Mucosa of rectum (tissue), 2 donors: ENCODE data around the gene RCVRN.

ENCODE experiments used
- H3K27ac ChIP-seq, 2 donors: one replicate each; pipeline ENCODE4 v1.7.0; 2013; ENCODE audit warnings: inconsistent platforms in 2 of 2, low read depth in 2 of 2, low read length in 2 of 2
- H3K27me3 ChIP-seq, 2 donors: one replicate each; pipeline ENCODE4 v1.7.0; 2013; ENCODE audit warnings: low read length in 2 of 2; ENCODE audit not compliant: control insufficient read depth in 2 of 2, insufficient read depth in 2 of 2
- H3K36me3 ChIP-seq, 2 donors: one replicate each; pipeline ENCODE4 v1.7.0; 2013; ENCODE audit warnings: low read length in 2 of 2; ENCODE audit not compliant: control insufficient read depth in 2 of 2, insufficient read depth in 2 of 2
- H3K4me1 ChIP-seq, 2 donors: one replicate each; pipeline ENCODE4 v1.7.0; 2013; ENCODE audit warnings: low read length in 2 of 2, mild to moderate bottlenecking in 1 of 2; ENCODE audit not compliant: control insufficient read depth in 2 of 2, insufficient read depth in 2 of 2
- H3K4me3 ChIP-seq, 2 donors: one replicate each; pipeline ENCODE4 v1.7.0; 2013; ENCODE audit warnings: low read length in 2 of 2
- H3K9ac ChIP-seq, 2 donors: one replicate each; pipeline ENCODE4 v1.7.0; 2013; ENCODE audit warnings: low read length in 2 of 2, low read depth in 1 of 2, mild to moderate bottlenecking in 1 of 2
- H3K9me3 ChIP-seq, 2 donors: one replicate each; pipeline ENCODE4 v1.7.0; 2013; ENCODE audit warnings: low read length in 2 of 2; ENCODE audit not compliant: control insufficient read depth in 2 of 2
- donor health status: healthy.
- donor health status: Normal muscosa, but diverticular disease.

The RCVRN gene

DNA sequence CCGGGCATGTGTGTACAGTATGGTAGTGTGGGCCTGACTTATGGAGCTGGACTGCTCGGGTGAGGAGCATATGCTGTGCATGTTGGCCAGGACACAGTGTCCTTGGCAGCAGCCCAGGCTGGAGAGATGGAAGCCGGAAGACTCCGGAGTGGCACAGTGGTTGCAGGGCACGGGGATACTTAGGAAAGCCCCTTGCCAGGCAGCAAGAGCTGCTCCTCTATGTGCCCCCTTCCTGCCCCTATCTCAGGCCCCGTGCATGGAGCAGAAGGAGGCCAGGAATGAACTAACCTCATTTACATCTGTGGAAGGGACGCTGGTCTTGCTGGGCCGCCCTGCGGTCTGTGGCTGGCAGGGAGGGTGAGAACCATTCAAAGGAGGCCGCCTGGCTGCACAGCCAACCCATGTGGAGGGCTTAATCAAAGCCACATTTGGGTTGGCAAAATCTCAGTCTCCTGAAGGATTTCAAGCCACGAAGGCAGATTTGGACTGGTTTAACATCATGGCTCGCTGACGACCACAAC lies 32.2 kb upstream of the RCVRN start:
- Histone ChIP-seq H3K9ac (no peak overlapping the region), H3K27me3 (no peaks in the 10 kb centered on the region), H3K9me3 (no peaks in the 10 kb centered on the region), H3K27ac (no peak overlapping the region), H3K36me3 (peaks cover 0 to 10% of the 10 kb centered on the region in 2 donors), H3K4me3 (no peak overlapping the region), H3K4me1 (no peaks in the 10 kb centered on the region)

DNA sequence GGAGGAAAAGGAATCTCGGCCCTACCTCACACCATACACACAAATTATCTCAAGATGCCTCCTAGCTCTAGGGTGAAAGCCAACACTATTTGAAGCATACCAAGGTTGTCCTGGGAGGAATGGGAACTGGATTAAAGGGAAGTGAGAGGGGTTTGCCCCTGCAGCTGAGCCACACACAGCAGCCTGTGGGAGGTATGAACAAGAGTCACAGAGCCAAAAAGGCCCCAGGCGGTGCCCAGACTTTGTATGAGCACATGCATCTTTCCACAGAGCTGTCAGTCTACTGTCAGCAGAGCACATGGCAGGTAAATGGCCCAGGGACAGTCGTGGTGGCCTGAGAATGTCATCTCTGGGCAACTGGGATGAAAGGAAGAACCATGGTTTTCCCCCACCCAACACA lies 31.0 kb upstream of the RCVRN start:
- Histone ChIP-seq H3K4me3 (no peak overlapping the region), H3K4me1 (no peaks in the 10 kb centered on the region), H3K27me3 (no peaks in the 10 kb centered on the region), H3K9ac (no peak overlapping the region), H3K27ac (no peak overlapping the region), H3K36me3 (peaks cover 0 to 3% of the 10 kb centered on the region in 2 donors), H3K9me3 (no peaks in the 10 kb centered on the region)

DNA sequence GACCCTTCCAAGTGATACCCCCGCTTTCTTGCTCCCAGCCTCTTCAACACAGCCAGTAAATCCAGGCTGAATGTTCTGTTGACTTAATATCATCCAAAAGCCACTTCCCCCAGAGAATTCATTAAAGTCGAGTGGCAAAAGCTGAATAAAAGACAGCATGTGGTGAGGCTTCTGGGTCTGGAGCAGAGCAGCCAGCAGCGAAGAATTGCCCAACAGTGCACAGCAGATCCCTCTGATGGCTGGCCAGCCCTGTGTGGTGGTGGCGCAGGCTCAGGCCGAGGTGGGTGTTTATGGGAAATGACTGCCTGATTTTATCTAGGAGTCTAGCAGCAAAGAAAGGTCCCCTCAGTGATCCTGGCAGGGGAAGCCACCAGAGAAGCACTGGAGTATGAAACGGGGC lies 30.3 kb upstream of the RCVRN start:
- no peak overlapping the region for H3K9ac ChIP-seq
- H3K27ac ChIP-seq = no peak overlapping the region
- no peaks in the 10 kb centered on the region for H3K4me1 ChIP-seq
- no peaks in the 10 kb centered on the region for H3K27me3 ChIP-seq
- H3K9me3 ChIP-seq = no peaks in the 10 kb centered on the region
- peaks cover 0 to 2% of the 10 kb centered on the region in 2 donors for H3K36me3 ChIP-seq
- no peak overlapping the region for H3K4me3 ChIP-seq

DNA sequence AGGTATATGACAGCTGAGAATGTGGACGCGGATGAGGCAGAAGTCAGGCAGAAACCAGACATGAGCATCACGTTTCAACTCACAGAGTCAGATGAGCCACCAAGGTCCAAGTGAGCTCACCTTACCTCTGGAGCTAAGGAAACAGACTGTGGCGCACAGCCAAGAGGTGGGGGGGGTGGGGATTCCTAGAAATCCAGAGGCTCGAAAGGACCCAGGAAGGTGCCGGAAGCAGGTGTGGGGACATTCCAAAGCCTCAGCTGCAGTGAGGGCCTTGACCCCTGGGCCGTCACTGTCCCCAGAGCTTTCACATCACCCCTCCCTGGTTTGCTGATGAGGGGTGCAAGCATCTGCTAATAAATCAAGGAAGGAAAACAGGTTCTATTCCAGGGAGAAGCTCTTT lies 29.3 kb upstream of the RCVRN start:
- no peaks in the 10 kb centered on the region for H3K9me3 ChIP-seq
- no peak overlapping the region for H3K9ac ChIP-seq
- H3K27ac ChIP-seq = no peak overlapping the region
- no peaks in the 10 kb centered on the region for H3K36me3 ChIP-seq
- H3K4me3 ChIP-seq = no peak overlapping the region
- no peaks in the 10 kb centered on the region for H3K27me3 ChIP-seq
- H3K4me1 ChIP-seq = no peaks in the 10 kb centered on the region

DNA sequence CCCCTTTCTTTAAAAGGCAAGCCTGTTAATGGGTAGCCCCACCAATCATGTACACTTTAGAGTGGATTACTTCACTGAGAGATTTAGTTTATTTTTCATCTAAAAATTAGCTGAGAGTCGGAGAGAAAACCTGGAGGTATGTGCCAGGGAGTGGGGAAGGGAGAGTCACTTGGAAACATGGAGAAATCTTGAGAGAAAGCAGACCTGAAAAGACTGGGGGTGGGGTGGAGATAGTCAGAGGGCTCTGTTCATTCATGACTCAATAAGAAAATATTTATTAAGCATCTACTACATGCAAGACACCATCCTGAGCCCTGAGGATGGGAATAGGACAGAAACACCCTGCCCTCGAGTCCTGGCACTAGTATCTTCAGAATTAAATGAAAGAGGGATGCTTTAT lies 27.4 kb upstream of the RCVRN start:
- Histone ChIP-seq H3K27ac (no peak overlapping the region), H3K9ac (no peak overlapping the region), H3K4me1 (no peaks in the 10 kb centered on the region), H3K36me3 (no peaks in the 10 kb centered on the region), H3K4me3 (no peak overlapping the region), H3K9me3 (no peaks in the 10 kb centered on the region), H3K27me3 (no peaks in the 10 kb centered on the region)

DNA sequence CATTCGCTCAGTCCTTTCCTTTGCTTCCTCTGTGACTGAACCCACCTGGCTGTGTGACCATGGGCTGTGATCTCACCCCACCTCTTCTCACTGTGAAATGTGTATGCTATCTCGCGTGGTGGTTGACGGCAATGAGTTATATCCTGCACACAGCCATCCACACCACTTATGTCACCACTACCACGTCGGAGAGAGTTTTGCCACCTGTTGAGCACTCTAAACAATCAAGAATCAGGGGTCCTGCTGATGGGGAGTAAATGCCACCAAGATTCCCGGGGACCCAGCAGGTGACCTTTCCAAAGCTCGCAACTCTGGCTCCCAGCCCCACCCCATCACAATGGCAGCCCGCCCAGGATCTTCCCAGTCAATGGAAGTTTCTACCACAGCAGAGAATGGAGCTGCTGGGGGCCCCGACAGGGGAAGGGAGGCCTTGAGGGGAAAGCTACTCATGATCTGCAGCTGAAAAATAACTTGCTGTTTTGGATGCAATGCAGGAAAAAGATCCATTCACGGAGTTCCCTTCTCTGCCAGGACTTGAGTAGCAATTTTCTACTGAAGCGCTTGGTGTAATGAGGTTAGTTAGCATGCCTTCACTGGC lies 26.2 kb upstream of the RCVRN start:
- Histone ChIP-seq H3K4me1 (no peaks in the 10 kb centered on the region), H3K4me3 (no peak overlapping the region), H3K36me3 (no peaks in the 10 kb centered on the region), H3K9me3 (no peaks in the 10 kb centered on the region), H3K27me3 (no peaks in the 10 kb centered on the region), H3K9ac (no peak overlapping the region), H3K27ac (no peak overlapping the region)

DNA sequence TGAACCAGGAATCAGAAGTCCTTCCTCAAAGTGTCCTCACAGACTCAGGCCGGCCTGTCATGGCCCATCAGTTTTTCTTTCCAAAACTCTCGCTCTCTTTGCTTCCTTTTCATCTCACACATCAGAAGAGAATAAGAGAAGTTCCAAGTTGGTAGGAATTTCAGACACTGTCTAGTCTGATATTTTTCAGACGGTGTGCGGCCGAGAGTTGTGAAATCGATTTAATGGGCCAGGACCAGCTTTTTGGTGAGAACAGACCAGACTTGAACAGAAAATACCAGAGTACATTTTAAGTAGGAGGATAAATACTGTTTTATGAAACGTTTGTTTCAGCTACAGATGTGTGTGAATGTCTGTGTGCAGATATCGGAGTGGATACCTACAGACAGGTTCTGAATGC lies 24.8 kb upstream of the RCVRN start:
- Histone ChIP-seq H3K36me3 (no peaks in the 10 kb centered on the region), H3K27ac (no peak overlapping the region), H3K9me3 (no peaks in the 10 kb centered on the region), H3K27me3 (no peaks in the 10 kb centered on the region), H3K9ac (no peak overlapping the region), H3K4me1 (no peaks in the 10 kb centered on the region), H3K4me3 (no peak overlapping the region)

DNA sequence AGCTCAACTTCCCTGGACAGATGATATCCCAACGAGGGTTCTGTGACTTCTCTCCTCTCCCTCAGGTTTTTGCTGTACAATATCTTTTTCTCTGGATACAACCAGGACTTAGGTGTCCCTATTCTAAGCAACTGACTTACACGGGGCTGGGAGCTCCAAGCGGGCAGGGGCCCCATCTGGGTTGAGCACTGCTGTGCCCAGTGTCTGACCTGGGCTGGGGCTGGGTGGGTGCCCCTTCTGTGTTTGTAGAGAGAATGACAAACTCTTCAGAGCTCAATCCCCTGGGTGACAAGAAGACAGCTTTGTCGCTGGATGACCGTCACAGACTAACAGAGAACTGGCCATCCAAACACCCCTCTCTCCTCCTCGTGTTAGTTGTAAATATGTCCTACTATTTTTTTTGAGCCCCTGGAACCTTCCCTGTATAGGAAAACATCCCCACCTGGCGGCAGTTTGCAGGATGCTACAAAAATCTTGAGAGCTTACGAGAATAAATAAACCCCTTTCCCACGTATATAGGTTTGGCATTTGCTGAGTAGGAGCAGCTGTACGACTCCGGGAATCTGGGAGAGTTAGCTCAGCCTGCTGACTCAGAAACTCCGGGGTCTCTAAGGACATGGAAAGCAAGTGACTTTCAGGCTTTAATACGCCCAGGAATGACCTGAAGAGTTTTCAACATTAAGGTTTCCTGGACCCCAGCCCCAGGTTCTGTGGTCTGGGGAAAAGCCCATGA lies 23.7 kb upstream of the RCVRN start:
- H3K36me3 ChIP-seq = no peaks in the 10 kb centered on the region
- H3K9ac ChIP-seq = no peak overlapping the region
- no peak overlapping the region for H3K27ac ChIP-seq
- H3K4me1 ChIP-seq = no peaks in the 10 kb centered on the region
- H3K27me3 ChIP-seq = no peaks in the 10 kb centered on the region
- no peak overlapping the region for H3K4me3 ChIP-seq
- no peaks in the 10 kb centered on the region for H3K9me3 ChIP-seq

DNA sequence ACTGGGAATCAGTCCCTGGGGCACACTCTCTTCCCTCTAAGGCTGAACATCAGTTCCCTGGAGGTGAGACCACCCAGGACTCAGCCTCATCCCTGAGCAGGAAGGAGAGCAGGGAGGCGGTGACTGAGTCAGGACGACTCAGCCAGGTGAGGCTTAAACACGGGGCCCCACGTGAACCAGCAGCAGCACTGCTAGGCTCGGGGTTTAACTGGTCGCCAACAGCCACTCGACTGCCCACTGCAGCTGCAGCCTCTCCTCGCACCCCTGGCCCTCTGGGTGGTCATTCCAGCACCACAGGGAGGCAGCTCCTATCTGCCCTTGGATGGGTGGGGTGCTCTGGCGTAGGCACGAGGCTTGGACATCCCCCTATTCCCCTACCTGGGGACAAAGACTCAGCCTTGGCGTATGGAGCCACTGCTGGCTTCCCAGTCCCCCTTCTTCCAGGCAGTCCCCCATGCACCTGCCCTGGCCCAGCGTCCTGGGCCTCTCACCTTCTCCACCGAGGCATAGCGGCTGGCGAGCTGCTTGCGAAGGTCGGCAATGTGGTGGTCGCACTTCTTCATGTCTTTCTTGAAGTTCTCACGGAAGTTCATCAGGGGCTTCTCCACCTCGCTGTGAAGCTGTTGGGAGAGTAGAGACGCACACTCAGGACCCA lies 21.2 kb upstream of the RCVRN start:
- Histone ChIP-seq H3K27me3 (no peaks in the 10 kb centered on the region), H3K4me3 (no peak overlapping the region), H3K27ac (no peak overlapping the region), H3K9me3 (no peaks in the 10 kb centered on the region), H3K36me3 (no peaks in the 10 kb centered on the region), H3K4me1 (no peaks in the 10 kb centered on the region), H3K9ac (no peak overlapping the region)

DNA sequence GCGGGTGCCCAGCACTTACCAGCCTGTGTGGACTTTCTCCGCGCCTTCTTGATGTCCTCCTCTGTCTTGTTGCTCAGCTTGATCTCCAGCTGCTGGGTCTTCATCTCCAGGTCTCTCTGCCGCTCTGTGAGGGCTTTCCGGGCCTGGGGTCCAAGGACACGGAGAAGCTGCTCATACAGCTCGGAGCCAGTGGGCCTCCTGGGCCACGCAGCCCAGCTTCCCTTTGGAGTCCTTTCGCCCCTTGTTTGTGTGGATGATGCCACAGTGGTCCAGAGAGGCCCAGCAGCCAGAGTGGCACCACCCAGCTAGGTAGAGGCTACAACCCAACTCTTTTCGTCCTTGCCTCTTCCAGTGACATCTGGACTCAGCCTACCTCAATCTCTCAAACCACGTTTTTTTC lies 20.4 kb upstream of the RCVRN start:
- Histone ChIP-seq H3K4me3 (no peak overlapping the region), H3K27ac (no peak overlapping the region), H3K27me3 (no peaks in the 10 kb centered on the region), H3K9ac (no peak overlapping the region), H3K4me1 (no peaks in the 10 kb centered on the region), H3K9me3 (no peaks in the 10 kb centered on the region), H3K36me3 (no peaks in the 10 kb centered on the region)
